HG02884 (cell line): ENCODE data around the gene CNNM4.

Experiments used
- ATAC-seq: cut with Tn5 transposase; IDR thresholded peaks from one replicate; pipeline ENCODE4 v1.9.1; 2021; ENCODE audit warnings: mild to moderate bottlenecking, moderate library complexity; ENCODE audit not compliant: unreplicated experiment

The CNNM4 gene

GRCh38 chr2:96809216-96809882 is 48.6 kb downstream of the CNNM4 start:
- no peak for ATAC-seq

GRCh38 chr2:96809951-96810782 is 49.5 kb downstream of the CNNM4 start:
- ATAC-seq, result no peak

- no peak for ATAC-seq
Observed at GRCh38 chr2:96810783-96811192, 50.1 kb downstream of the CNNM4 start.

- no peak for ATAC-seq
Observed at GRCh38 chr2:96811917-96812316, 51.2 kb downstream of the CNNM4 start.

GRCh38 chr2:96813656-96814055 is 53.0 kb downstream of the CNNM4 start:
- ATAC-seq, result no peak

GRCh38 chr2:96815326-96816126 is 54.8 kb downstream of the CNNM4 start:
- peak; percentile 6 for ATAC-seq

GRCh38 chr2:96816127-96816835 is 55.6 kb downstream of the CNNM4 start, which contains the start of gene CNNM3:
TSS of gene CNNM3 (plus strand) at chr2:96816268. CDS start at chr2:96816278, 10 bp downstream.
- peak; percentile 83 for ATAC-seq

GRCh38 chr2:96816836-96817702 is 56.4 kb downstream of the CNNM4 start:
- ATAC-seq, result no peak

GRCh38 chr2:96817882-96818281 is 57.2 kb downstream of the CNNM4 start:
- ATAC-seq, result no peak

GRCh38 chr2:96819128-96819875 is 58.6 kb downstream of the CNNM4 start:
- ATAC-seq, result no peak

- no peak for ATAC-seq
Observed at GRCh38 chr2:96819876-96820511, 59.3 kb downstream of the CNNM4 start.

GRCh38 chr2:96821113-96821675 is 60.5 kb downstream of the CNNM4 start:
- no peak for ATAC-seq

- ATAC-seq, result no peak
Observed at GRCh38 chr2:96822786-96823185, 62.1 kb downstream of the CNNM4 start.

GRCh38 chr2:96823198-96823597 is 62.5 kb downstream of the CNNM4 start:
- no peak for ATAC-seq

- ATAC-seq, result no peak
Observed at GRCh38 chr2:96824079-96824870, 63.6 kb downstream of the CNNM4 start.

GRCh38 chr2:96825057-96825456 is 64.4 kb downstream of the CNNM4 start:
- ATAC-seq, result no peak

GRCh38 chr2:96826546-96827278 is 66.0 kb downstream of the CNNM4 start:
- no peak for ATAC-seq
